GM12801 (cell line): ENCODE results near the gene NOL4L.

ENCODE experiments used
- CTCF ChIP-seq: IDR thresholded peaks from one replicate; pipeline ENCODE4 v1.5.1; 2011; ENCODE audit warnings: control low read depth; ENCODE audit not compliant: insufficient read length; ENCODE audit errors: extremely low read depth

Gene NOL4L

DNA sequence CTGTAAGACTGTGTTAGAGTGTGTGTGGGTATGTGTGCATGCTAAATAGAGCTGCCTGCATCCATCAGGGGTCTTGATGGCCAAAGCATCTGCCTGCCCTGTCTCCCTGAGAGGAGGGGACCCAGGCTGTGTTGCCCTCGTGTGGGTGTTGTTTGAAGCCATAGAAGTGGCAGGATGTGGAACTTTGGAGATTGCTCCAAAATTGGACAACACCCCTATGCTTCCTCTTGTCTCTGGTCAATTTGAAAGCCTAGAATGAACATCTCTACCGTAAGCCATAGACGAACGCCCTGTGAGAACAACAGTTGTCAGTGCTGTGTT is 144.4 kb downstream of the NOL4L start:
- no peak for TF ChIP-seq CTCF

- no peak for TF ChIP-seq CTCF
Measured at GRCh38 chr20:32440069-32440757, 144.9 kb downstream of the NOL4L start.

DNA sequence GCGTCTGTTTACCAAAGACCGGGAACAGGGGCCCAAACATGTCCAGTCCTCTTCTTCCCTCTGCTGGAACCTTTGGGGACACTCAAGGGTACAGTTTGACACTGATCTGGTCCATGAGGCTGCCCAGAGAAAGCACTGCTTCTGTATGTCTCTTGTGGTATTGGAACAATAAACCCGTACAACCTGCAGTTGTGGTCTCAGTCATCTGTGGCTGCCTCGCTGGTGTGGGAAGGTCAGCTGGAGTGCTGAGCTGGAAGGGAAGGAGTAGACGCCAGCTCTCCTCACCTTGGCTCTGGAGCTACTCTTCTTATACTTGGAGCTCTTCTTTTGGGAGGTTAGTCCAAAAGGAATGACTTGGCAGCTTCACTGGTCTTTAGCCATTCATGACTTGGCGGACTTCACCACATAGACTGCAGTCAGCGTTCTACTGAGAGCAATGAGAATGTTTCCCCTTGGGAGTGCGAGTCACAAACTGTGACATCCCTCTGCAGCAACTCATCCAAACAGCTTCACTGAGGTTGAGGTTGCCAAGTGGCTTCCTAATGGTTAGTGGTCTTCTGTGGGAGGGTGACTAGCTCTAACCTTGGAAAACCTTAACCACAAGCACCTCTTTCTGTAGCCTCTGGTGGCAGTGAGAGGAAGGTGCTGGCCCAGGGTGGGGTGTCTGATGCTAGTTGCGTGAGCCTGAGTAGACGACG is 145.9 kb downstream of the NOL4L start:
- no peak for TF ChIP-seq CTCF

DNA sequence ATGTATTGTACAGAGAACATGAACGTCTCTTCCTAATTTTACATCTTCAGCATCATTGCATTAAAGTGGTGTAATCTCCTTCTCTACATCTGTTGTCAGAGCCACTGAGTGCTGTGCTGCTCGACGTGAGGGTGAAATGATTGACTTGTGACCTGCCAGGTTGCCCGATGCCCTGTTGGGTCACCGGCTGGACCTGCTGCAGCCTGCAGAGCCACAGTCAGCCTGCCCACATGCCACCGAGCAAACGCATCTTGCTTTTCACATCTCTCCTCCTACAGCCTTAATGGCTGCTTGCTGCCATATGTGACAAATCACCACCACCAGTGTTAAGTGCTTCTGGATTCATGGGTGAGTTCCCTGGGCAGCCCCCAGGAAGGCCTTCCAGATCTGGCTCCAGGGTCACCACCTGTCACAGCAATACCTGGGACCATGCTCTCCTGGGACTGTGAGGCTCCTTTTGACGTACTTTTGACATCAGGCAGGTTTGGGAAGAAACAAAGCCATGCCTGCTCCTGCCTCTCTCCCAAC is 146.7 kb downstream of the NOL4L start:
- TF ChIP-seq CTCF, result no peak

DNA sequence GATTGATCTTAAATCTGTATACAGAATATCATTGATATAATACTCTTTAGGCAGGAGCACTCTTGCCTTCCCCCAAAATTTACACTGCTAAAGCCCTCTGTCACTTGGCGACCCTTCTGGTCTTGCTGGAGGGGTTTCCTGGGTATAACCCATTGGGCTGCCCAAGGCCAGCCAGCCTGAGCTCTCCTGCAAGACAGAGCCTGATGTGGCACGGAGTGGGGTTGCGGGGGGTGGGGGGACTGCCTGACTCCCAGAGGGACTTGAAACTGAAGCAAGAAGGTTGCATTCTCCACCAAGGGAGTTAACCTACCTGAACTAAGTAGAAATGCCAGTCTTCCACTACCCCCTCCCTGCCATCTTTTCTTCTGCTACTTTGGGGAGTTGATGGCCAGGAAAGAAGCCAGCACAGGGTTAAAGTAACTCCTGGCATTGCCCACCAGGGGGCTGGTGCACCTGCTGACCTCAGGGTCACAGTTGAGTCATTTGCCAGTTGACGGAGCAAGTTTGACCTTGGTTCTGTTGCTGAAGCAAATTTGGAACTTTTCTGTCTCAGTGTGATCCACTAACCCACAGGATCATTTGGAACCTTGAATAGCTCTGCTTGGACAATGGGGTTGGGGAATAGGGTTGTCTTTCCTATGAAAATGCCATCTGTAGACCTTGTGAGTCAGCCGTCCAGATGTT is 147.6 kb downstream of the NOL4L start:
- TF ChIP-seq CTCF, result no peak

DNA sequence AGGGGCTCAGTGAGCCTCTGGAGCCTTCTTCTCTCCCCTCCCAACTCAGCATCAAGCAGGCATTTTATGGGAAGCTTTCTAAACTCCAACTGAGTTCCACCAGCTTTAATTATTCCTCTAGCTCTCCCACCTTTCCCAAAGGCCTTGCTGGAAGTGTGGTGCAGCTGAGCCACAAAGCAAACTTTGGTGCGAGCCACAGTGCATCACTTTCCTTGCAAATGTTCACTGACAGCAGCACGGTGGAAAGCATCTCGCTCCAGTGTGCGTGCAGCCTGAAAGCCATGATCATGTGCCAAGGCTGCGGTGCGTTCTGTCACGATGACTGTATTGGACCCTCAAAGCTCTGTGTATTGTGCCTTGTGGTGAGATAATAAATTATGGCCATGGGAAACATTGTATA is 148.2 kb downstream of the NOL4L start:
- TF ChIP-seq CTCF, result no peak

DNA sequence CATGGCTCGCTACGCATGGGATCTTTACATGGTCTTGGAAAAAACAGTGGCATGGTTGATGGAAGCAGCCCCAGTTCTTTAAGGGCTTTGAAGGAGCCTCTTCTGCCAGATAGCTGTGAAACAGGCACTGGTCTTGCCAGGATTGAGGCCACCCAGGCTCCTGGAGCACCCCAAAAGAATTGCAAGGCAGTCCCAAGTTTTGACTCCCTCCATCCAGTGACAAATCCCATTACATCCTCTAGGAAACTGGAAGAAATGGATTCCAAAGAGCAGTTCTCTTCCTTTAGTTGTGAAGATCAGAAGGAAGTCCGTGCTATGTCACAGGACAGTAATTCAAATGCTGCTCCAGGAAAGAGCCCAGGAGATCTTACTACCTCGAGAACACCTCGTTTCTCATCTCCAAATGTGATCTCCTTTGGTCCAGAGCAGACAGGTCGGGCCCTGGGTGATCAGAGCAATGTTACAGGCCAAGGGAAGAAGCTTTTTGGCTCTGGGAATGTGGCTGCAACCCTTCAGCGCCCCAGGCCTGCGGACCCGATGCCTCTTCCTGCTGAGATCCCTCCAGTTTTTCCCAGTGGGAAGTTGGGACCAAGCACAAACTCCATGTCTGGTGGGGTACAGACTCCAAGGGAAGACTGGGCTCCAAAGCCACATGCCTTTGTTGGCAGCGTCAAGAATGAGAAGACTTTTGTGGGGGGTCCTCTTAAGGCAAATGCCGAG is 148.8 kb downstream of the NOL4L start:
- no peak for TF ChIP-seq CTCF
